Lower leg skin (tissue), 3 donors: ENCODE data around the gene DENND5A.

ENCODE experiments used
- CTCF ChIP-seq, 3 donors: fragments of 450-650 bp; IDR thresholded peaks; one replicate each; pipeline ENCODE4 v1.5.1; 2016; ENCODE audit warnings: antibody characterized with exemption in 3 of 3, mild to moderate bottlenecking in 3 of 3, moderate library complexity in 2 of 3
- POLR2A ChIP-seq, 2 donors: fragments of 450-650 bp; IDR thresholded peaks; one replicate each; pipeline ENCODE4 v1.6.1; 2016 to 2017; ENCODE audit warnings: antibody characterized with exemption in 2 of 2, mild to moderate bottlenecking in 1 of 2, moderate library complexity in 1 of 2

DNA sequence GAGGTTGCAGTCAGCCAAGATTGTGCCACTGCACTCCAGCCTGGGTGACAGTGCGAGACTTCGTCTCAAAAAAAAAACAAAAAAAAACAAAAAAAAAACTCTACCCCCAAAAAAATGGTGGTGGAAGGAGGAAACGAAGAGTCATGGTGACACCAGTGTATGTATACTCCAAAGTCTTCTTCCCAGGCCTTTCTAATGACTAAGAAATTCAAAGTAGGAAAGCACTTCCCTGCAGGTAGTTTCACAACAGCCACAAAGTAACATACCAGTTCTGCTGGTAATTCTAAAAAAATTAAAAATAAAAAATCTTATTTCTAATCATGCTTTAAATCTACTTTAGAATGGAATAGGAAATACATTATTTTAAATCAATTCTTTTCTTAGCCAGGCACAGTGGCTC is 72.6 kb downstream of the DENND5A start:
- TF ChIP-seq CTCF (IDR thresholded peaks at IDR 0.05) (no peak), POLR2A (IDR thresholded peaks at IDR 0.05) (no peak)
